Heart left ventricle (tissue), 16 donors: ENCODE results near the gene CBX8. TPM values are rescaled to one million over a fixed set of nuclear protein-coding genes. Genes with fewer than 3 reads are reported as not detected.

ENCODE experiments used
- ATAC-seq, 4 donors: fragments of 200-7000 bp; cut with Tn5 transposase; one replicate each; pipeline ENCODE4 v1.9.1; 2020 to 2022; ENCODE audit warnings: moderate library complexity in 4 of 4, mild to moderate bottlenecking in 3 of 4, moderate number of reproducible peaks in 1 of 4
- DNase-seq, 5 donors: peaks; one replicate each; pipeline ENCODE4 v3.0.0-alpha.2; 2020
- H3K27ac ChIP-seq, 12 donors: fragments of 200-600 bp; sonication (generic) in 4 of 12; one replicate each; pipeline versions ENCODE4 v1.5.0 to v1.8.0; 2016 to 2022; ENCODE audit warnings: mild to moderate bottlenecking in 2 of 12
- H3K27me3 ChIP-seq, 9 donors: fragments of 200-600 bp; sonication (generic) in 2 of 9; one replicate each; pipeline versions ENCODE4 v1.5.1 to v1.8.0; 2016 to 2022; ENCODE audit warnings: mild to moderate bottlenecking in 3 of 9
- H3K36me3 ChIP-seq, 9 donors: fragments of 200-600 bp; sonication (generic) in 2 of 9; one replicate each; pipeline versions ENCODE4 v1.5.0 to v1.8.0; 2018 to 2022; ENCODE audit warnings: mild to moderate bottlenecking in 2 of 9
- H3K4me1 ChIP-seq, 12 donors: fragments of 200-600 bp; sonication (generic) in 4 of 12; one replicate each; pipeline versions ENCODE4 v1.5.0 to v1.8.0; 2016 to 2022; ENCODE audit warnings: mild to moderate bottlenecking in 3 of 12
- H3K4me3 ChIP-seq, 12 donors: fragments of 200-600 bp; sonication (generic) in 4 of 12; one replicate each; pipeline versions ENCODE4 v1.5.0 to v1.8.0; 2017 to 2022; ENCODE audit warnings: mild to moderate bottlenecking in 9 of 12, moderate library complexity in 4 of 12
- H3K9me3 ChIP-seq, 12 donors: fragments of 200-600 bp; sonication (generic) in 4 of 12; one replicate each; pipeline versions ENCODE4 v1.5.0 to v1.8.0; 2016 to 2022; ENCODE audit warnings: mild to moderate bottlenecking in 1 of 12
- CTCF ChIP-seq, 12 donors: fragments of 200-600 bp; sonication (generic) in 4 of 12; IDR thresholded peaks; one replicate each; pipeline versions ENCODE4 v1.5.0 to v1.8.0; 2018 to 2022; ENCODE audit warnings: antibody characterized with exemption in 12 of 12, mild to moderate bottlenecking in 5 of 12
- POLR2A ChIP-seq, 2 donors: fragments of 450-650 bp; IDR thresholded peaks; one replicate each; pipeline ENCODE4 v1.6.1; 2017; ENCODE audit warnings: antibody characterized with exemption in 2 of 2, mild to moderate bottlenecking in 2 of 2, moderate library complexity in 2 of 2
- WGBS, 4 donors: extraction: QIAGEN DNeasy Blood & Tissue Kit in 2 of 4; methylation state at CpG; one replicate each; pipeline versions ENCODE4 v1.1.5 to v1.1.7; 2013 to 2018; 5-methylcytosine and 5-hydroxymethylcytosine counted together
- intact Hi-C, 10 donors: fragments of 100-400 bp; cut with DNase I; formaldehyde crosslinking; loops; one replicate each; pipeline versions ENCODE4 v1.11.1 to v1.14.2; 2022
- polyA plus RNA-seq, 2 donors: library from polyadenylated mRNA; stranded (reverse); fragments of 200-250 nt; gene quantifications; one replicate each; pipeline ENCODE4 v1.2.3, GENCODE V29; 2013
- total RNA-seq, 9 donors: library from RNA; depleted of rRNA in 2 of 9; stranded (reverse); fragments of >200 nt in 2 of 9; fragmentation: NEBNext Ultra II Directional in 3 of 9; extraction: Animal tissue kit (Norgen Biotek cat#: 25700) in 3 of 9; gene quantifications; one replicate each; pipeline versions ENCODE4 v1.1.0 to v1.2.4, GENCODE V29; 2016 to 2023
- donor health status: ischemic (EF 13 %, LVEDD 7.1; RV severe dilation, severe dysfunction).
- donor health status: healthy with polysubstance abuse.
- donor health status: DM: no; HTN: yes; CAD: no.
- donor health status: DM: no; HTN: no; CAD: no.
- donor health status: ischemic (EF 25% LVEDD 6.9; RV normal size, moderate dysfunction).
- donor health status: ischemic (EF 25% LVEDD 5.7; RV mildly dilated, moderate dysfunction).
- donor health status: healthy.
- donor health status: DM: yes; HTN: yes; CAD: no.
- donor health status: ischemic (EF 35%, LVEDD 5.7; RV mildly dilated, moderate dysfunction).
- donor health status: nonischemic (EF 11% LVEDD 7.7; RV severe dilation, severe dysfunction).
- donor health status: DM: yes; HTN: yes; CAD: no.
- donor health status: PGD.
- donor health status: ischemic (EF 29% LVEDD 5.4; RV normal size, mild dysfunction).
- donor health status: nonischemic (EF 23%, LVEDD 6.1; RV moderate dilation, normal function).

CBX8 gene
- total and polyA plus RNA-seq, 11 donors, result 1.5 to 9.2 (median 5.1) TPM

- H3K27ac ChIP-seq, result no peak overlapping the region
- intact Hi-C loops, result loop anchor here in 1 of 10 donors (10.0 kb wide), 1 partner anchor 89 kb away; no protein-coding TSS in a partner anchor
- WGBS, 4 donors, result 80 to 87% (median 86%) methylated on average over 48 to 83 of the region's 83 CpGs
- peaks cover 2 to 37% (median 21%) of the 10 kb centered on the region in 9 donors for H3K36me3 ChIP-seq
- no peak overlapping the region for H3K4me3 ChIP-seq
- H3K9me3 ChIP-seq, result no peaks in the 10 kb centered on the region
- no peak for DNase-seq
- peaks cover 0 to 68% (median 50%) of the 10 kb centered on the region in 12 donors for H3K4me1 ChIP-seq
- no peak for ATAC-seq
- TF ChIP-seq POLR2A (IDR thresholded peaks at IDR 0.05), result no peak
- TF ChIP-seq CTCF (IDR thresholded peaks at IDR 0.05), result no peak
- no peaks in the 10 kb centered on the region for H3K27me3 ChIP-seq
These were observed 37.1 kb upstream of the CBX8 start for GRCh38 chr17:79833744-79834564.

- no peaks in the 10 kb centered on the region for H3K27me3 ChIP-seq
- peaks cover 0 to 72% (median 52%) of the 10 kb centered on the region in 12 donors for H3K4me1 ChIP-seq
- ATAC-seq, result no peak
- 70 to 81% (median 75%) methylated on average over 7 of the region's 7 CpGs for WGBS, 4 donors
- intact Hi-C loops, result loop anchor here in 1 of 10 donors (10.0 kb wide), 1 partner anchor 88 kb away; no protein-coding TSS in a partner anchor
- H3K9me3 ChIP-seq, result no peaks in the 10 kb centered on the region
- TF ChIP-seq CTCF (IDR thresholded peaks at IDR 0.05) (no peak), POLR2A (IDR thresholded peaks at IDR 0.05) (no peak)
- H3K27ac ChIP-seq, result peak overlapping the region in 4 of 12 donors; percentile 77 to 84 (median 80)
- peak overlapping the region in 7 of 12 donors; percentile 40 to 55 (median 48) for H3K4me3 ChIP-seq
- no peak for DNase-seq
- H3K36me3 ChIP-seq, result peaks cover 2 to 37% (median 21%) of the 10 kb centered on the region in 9 donors
These were observed 36.2 kb upstream of the CBX8 start for GRCh38 chr17:79833110-79833450.

GRCh38 chr17:79832218-79833109, 35.6 kb upstream of the CBX8 start:
- peak overlapping the region; percentile 35 to 90 (median 80) for H3K27ac ChIP-seq
- peak in 3 of 4 donors; percentile 23 to 34 (median 27) for ATAC-seq
- H3K4me3 ChIP-seq, result peak overlapping the region; percentile 1 to 55 (median 46)
- no peaks in the 10 kb centered on the region for H3K9me3 ChIP-seq
- H3K4me1 ChIP-seq, result peaks cover 0 to 66% (median 47%) of the 10 kb centered on the region in 12 donors
- no peaks in the 10 kb centered on the region for H3K27me3 ChIP-seq
- 12 to 30% (median 18%) methylated on average over 29 to 72 of the region's 72 CpGs for WGBS, 4 donors
- peaks cover 2 to 37% (median 21%) of the 10 kb centered on the region in 9 donors for H3K36me3 ChIP-seq
- peak in 3 of 5 donors; percentile 49 to 60 (median 54) for DNase-seq
- TF ChIP-seq CTCF (IDR thresholded peaks at IDR 0.05), result no peak
- no peak for TF ChIP-seq POLR2A (IDR thresholded peaks at IDR 0.05)
- intact Hi-C loops, result loop anchor here in 1 of 10 donors (10.0 kb wide), 1 partner anchor 88 kb away; no protein-coding TSS in a partner anchor
